Head of caudate nucleus (tissue), 42 donors: ENCODE data around the gene UCP2.

Experiments used
- DNase-seq, 42 donors: peaks; one replicate each; pipeline versions ENCODE4 v3.0.0 to v3.0.0-alpha.2; 2020 to 2021; ENCODE audit warnings: mixed read lengths in 7 of 42
- intact Hi-C: fragments of 100-400 bp; cut with DNase I; formaldehyde crosslinking; loops from one replicate; pipeline ENCODE4 v1.15.0; 2022

Gene UCP2, protein sequence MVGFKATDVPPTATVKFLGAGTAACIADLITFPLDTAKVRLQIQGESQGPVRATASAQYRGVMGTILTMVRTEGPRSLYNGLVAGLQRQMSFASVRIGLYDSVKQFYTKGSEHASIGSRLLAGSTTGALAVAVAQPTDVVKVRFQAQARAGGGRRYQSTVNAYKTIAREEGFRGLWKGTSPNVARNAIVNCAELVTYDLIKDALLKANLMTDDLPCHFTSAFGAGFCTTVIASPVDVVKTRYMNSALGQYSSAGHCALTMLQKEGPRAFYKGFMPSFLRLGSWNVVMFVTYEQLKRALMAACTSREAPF

DNA sequence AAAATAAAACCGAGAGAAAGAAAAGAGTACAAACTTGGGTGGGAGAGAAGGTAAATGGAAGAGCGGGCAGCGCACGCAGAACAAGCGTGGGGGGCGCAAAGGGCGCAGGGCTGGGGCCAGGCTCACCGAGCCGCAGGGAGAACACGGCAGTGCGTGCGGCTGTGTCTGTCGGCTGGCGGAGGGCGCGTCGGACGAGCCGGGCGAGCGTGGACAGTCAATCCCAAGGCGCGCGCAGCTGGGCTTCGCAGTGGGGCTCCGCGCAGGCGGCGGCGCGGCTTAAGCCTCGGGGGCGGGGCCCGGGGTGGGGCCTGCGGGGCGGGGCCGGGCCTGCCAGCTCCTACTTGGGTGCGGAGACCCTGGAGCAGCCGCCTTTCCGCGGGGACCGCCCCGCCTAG, at the start of gene UCP2:
TSS of gene UCP2 (minus strand) at position 249 of the 395 bp plus-strand sequence. CDS start 4,465 bp downstream, outside the sequence.
- DNase-seq = peak in 41 of 42 donors; percentile 55 to 93 (median 81)
- intact Hi-C loops = loop anchor here (5.0 kb wide), 1 partner anchor 185 kb away; no protein-coding TSS in a partner anchor

DNA sequence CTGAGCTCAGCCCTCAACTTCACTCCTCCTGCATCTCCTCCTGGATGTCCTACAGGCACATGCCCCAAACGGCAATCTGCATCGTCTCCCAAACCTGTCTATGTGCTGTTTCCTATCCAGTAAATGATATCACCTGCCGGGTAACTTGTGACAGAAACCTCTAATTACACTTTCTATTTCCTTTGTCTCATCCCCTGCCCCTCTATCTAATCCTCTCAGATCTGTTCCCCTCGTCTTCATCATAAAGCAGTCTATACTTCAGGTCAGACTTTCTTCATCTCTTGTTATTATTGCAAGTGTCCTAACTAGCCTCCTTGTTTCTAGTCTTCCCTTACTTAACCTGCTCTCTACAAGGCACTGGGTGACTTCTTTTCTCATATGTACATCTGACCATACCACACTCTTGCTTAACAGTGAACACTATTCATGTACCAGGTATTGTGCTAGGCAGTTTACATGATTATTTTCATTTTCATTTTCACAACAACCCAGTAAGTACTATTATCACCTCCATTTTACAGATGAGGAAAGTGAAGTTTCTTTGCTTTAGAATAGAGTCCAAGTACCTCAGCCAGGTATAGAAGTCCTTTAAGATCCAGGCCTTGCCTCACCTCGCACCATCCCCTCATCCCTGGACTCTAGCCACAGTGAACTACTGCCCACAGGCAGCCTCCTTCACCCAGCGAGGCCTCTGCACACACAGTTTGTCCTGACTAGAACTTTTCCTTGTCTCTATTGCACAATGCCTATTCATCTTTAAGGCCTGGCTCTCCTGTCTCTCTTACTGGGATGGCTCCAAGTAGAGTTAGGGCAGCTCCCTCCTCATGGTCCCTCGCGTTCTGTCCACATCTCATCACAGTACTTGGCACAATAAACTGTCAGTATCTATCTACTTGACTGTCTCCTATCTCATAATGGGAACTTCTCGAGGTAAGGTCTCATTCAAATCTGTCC, 48.4 kb upstream of the UCP2 start:
- DNase-seq = no peak
- intact Hi-C loops = no loop called here

DNA sequence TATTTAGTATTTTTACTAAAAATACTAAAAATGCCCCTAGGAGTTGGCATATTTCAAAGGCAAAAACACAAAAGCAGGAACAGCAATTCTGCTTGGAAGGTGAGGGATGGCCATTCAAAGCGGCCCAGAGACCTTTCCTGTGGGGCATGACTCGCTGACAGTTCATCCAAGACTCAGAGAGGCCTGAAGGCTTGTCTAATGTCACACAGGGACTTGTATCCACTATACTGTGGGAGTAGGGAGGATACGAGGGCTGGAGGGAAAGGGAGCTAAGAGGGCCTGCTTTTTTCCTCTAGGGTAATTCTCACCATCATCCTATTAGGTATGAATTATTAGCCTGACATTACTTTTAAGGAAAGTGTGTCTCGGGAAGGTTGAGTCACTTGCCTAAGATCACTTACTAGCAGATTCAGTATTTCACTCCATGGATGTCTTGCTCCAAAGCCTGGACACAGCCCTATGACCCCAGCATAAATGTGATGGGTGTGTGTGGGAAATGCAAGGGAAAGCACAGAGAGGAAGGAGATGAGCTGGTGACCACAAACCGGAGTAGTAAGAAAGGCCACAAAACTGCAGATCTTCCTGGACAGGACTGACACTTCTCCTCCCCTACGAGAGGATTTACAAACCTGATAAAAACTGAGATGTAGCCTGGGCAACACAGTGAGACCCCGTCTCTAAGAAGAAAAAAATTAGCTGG, 43.0 kb upstream of the UCP2 start:
- intact Hi-C loops = no loop called here

DNA sequence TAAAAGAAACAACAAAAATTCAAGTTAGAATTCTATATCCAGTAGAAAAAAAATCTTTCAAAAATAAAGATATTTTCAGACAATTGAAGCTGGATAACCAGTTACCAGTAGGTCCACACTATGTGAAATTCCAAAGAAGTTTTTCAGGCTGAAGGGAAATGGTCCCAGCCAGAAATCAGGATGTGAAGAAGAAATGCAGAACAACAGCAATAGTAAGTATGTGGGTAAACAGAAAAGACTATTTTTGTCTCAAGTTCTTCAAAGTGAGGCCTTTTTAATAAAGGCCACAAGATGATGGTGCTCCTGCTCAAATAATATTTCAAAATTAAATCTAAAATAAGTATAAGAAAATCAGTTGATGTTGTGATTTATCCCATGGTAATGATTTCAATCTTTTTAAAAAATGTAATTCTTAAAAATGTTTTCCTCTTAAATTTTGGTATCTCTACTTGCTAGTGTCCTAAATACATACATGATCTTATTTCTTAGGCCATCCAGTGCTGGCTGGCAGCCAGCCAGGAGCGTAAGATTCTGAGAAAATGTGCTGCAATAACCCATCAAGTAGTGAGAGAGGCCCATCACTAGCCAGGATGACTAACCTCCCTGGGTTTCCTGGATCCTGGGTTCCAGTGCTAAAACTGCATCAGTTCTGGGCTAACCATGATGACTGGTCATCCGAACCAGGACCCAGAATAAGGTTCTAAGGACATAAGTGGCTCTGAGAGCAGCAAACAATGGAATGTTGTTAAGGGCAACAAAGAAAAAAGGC, 41.8 kb upstream of the UCP2 start:
- DNase-seq = no peak
- intact Hi-C loops = no loop called here

More for the DNA sequence above, 43.0 kb upstream of the UCP2 start:
- no peak for DNase-seq

DNA sequence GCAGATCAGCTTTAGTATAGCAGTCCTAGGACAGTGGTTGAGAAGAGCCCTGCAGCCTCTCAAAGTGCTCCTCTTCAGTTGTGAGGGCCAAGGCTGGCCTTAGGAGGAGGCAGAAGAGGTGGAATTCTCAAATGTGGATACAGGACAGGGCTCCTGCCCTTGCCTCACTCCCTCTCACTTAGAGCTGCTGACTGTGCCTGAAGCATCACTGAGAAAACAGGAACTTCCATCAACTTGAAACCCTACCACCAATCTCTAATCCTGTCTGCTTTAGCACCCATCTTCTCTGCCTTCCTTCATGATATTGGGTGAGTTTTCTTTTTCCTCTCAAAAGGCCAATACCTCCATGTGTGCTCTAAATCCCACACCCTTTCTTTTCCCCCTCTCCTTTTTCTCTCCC, 40.6 kb upstream of the UCP2 start:
- DNase-seq = no peak
- intact Hi-C loops = no loop called here

DNA sequence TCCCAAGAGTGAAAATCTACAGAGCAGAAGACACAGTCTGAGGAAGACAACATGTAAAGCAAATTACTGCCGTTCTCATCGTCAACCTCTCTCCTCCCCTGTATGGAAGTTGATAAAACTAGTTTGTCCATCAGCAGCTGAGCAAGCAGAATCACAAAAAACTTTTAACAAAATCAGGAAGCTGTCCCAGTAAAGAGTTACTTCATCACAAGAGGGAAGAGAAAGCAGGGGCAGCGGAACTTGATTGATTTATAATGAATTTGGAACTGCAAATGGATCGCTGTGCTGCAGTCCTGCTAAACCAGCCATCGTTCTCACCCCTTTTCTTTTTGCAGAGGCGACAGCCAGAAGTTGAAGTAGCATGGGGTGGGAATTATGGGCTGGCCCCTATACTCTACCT, 39.9 kb upstream of the UCP2 start:
- intact Hi-C loops = no loop called here
- DNase-seq = no peak

DNA sequence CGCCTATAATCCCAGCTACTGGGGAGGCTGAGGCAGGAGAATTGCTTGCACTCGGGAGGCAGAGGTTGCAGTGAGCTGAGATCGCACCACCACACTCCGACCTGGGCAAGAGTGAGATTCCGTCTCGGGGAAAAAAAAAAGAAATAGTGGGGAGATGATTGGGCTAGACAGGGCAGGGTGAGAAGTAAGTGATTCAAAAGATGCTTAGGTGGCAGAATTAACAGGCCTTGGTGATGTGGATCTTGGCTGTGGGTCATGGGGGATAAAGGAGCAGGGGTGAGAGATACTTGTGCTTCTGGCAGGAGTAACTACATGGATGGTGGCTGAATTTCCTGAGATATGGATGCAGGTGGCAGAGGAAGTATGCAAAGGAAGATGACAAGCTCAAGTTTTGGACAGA, 39.4 kb upstream of the UCP2 start:
- no peak for DNase-seq
- intact Hi-C loops = no loop called here

DNA sequence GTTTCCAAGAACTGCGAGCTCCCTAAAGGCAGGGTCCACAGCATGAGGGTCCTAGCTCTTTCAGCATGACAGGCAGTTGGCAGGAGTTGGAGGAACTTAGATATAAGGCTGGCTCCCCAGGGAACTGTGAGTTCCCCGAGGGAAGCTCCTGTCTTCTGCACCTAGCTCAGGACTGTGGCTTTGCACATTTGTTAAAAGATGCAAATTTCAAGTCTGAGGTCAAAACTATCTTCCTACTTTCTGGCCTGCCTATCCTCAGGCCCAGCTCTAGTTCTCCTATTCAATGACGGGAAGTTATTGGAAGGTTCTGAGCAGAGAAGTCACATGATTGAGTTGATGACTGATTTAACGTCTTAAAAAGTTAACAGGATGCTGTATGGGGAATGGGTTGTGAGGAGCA, 37.9 kb upstream of the UCP2 start:
- DNase-seq = no peak
- intact Hi-C loops = no loop called here

DNA sequence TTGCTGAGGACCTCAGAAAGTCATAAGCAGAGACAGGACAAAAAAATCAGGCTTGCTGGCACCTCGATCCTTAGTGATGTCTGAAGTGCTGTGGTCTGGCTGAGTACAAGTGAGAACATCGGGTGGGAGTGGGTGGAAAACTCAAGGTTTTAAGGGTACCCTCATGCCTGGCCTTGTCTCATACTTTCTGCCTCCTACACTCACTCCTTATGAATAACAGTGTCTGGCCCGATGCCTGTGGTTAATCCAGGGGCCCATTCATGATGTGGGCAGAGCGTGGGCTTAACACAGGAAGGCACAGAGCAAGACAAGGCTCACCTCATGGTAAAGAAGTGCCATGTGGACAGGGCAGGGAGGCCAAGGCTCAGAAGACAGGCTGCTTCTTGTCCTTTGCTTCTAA, 37.2 kb upstream of the UCP2 start:
- intact Hi-C loops = no loop called here
- DNase-seq = no peak

DNA sequence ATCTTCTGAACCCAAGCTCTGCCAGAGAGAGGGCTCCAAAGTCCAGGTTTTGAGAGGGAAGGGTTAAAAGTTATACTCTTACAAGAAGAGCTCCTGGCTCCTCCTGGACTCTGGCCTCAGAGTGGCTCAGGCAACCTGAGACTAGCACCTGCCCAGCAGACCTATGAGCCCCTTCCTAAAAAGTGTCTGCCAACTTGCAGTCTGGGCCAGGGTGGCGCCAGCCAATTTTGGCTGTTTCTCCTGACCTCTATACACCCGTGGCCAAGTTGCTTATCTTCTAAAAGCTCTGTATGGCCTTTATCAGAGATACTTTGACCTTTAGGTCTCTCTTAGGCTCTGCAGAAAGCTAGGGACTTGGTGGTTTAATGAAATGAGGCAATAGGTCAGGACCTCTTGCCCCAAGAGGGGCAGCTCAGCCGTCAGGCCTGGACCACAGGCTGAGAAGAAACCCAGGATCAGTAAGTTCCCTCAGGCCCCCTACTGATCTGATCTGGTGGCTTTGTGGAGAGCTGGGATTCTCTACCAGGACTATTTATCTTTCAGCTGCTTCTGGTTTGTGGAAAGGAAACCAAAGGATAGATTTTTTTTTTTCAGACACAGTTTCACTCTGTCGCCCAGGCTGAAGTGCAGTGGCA, 36.6 kb upstream of the UCP2 start:
- no peak for DNase-seq
- intact Hi-C loops = no loop called here

DNA sequence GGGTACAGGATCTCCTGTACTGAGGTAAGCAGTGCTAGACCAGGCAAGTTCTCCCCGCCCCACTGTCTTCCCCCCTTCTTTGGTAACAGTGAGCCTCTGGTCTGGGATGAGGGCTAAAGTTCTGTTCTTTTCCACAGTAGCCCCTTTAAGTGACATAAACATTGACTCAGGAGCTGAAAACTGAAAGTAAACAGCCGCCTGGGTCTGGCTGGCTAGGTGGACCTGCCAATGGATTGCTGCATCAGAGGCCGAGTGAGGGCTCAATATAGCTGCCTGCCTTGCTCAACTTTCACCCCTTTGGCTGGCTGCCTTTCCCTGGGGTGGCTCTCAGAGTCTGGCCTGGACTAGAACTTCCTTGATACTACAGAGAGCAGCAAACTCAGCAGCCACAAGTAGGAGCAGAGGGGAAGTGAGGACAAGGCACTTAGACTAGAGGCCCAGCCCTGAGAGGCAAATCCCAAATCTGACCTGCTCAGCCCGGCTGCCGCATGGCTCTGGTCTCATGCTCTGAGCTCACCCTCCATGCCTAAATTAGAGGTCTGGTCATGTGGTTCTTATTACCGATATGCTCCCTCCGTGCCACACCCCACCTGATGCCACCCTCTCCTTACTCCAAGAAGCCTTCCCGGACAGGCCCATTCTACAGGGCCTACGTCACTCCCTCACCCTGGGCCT, 35.8 kb upstream of the UCP2 start:
- peak in 41 of 42 donors; percentile 31 to 89 (median 64) for DNase-seq
- intact Hi-C loops = no loop called here

DNA sequence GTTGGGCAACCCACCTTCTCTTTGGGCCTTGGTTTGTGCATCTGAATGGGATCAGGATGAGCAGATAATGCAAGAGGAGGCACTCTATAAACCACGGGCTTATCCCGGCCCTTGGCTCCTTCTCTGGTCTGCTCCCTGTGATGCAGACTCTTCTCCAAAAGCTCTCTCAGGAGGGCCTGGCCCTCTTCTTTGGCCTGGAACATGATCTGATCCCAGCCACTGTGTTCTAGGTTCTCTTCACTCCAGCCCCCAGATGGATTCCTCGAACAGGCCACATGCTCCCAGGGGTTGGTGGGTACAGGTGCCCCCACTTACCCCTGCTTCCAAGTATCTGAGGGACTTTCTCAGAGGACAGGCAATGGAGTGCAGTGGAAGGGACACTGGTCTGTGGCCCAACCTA, 35.0 kb upstream of the UCP2 start:
- intact Hi-C loops = no loop called here
- DNase-seq = no peak

DNA sequence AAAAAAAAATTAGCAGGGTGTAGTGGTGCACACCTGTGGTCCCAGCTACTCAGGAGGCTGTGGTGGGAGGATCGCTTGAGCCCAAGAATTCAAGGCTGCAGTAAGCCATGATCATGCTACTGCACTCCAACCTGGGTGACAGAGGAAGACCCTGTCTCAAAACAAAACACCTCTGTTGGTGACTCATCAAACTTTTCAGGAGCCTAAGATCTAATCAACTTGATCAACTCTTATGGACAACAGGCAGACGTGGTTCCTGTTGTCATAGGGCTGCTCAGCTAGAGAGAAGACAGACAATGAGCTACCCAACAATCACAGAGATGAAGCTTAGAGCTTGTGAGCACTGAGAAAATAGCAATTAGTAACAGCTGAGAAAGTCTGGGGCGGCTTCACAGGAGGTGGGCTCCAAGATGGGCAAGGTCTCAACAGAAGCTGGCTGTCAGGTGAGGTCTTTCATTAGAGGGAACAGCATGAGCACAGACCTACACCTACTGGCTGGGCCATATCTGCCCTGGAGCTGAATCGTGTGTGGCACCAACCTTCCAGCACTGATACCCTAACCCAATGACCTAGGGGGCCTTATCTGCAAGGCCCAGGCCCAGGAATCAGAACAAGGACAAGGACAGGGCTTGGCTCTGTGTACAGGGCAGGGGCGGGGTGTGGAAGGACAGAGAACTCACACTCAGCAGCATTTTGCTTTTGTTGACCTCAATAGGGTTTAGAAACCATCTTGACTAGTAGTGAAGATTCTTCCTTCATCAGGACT, 33.5 kb upstream of the UCP2 start:
- DNase-seq = no peak
- intact Hi-C loops = no loop called here

DNA sequence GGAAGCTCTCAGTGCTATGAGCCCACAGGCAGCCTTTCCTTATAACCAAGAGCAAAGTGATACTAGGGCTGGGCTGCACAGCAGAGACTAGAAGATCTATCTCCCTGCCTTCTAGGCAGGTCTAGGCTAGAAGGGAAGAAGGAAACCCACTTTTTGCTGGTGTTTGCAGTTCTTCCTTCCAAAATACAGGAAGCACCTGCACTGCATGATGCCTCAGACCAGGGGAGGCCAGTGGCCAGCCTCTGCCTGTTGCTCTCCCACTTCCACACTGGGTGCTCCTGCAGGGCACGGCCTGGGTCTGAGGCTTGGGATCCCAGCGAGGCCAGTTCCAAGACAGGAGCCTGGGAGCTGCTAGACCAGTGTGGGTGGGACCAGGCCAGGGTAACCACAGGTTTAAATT, 32.2 kb upstream of the UCP2 start:
- intact Hi-C loops = no loop called here
- no peak for DNase-seq

DNA sequence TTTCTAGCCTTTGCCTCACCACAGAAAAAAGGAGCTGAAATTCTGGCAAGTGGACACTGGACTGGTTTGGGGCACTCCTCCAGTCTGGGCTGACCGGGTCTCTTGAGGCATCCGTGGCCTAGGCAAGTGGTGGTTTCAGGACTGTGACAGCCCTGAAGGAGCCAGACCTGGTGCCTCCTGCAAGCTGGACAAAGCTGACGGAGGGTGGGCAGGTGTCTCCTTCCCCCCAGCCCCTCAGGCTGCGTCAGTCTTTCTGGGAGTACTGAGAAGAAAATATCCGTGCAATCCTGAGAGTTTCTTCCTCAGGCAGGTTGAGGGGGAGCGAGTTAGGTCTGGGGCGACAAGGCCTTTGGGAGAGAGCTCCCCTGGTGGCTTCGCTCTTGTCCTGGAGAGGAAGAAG, 30.5 kb upstream of the UCP2 start:
- intact Hi-C loops = no loop called here
- no peak for DNase-seq

DNA sequence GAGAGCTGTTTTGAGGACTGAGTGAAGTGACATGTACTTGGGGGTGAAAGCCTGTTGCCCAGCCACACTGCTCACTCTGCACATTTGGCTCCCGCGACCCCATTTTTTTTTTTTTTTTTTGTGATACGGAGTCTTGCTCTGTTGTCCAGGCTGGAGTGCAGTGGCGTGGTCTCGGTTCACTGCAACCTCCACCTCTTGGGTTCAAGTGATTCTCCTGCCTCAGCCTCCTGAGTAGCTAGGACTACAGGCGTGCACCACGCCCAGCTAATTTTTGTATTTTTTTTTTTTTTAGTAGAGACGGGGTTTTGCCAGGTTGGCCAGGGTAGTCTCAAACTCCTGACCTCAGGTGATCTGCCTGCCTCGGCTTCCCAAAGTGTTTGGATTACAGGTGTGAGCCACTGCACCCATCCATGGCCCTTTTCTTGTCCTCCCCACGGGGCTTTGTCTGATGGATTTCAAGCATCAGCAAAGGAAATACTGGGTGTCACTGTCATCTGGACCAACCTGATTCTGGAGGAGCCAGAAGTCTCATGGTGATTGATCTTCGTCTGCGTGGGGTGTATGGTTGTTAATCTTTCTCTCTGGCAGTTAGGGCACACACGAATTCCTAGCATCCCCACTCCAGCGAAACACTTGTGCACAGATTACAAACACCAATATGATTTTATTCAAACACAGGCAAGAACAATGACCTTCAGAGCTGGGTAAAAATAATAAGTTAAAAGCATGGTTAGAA, 29.6 kb upstream of the UCP2 start:
- no peak for DNase-seq
- intact Hi-C loops = no loop called here
